Stomach (tissue), 9 donors: Measurements from ENCODE around the gene MPP4. TPM values are rescaled to one million over a fixed set of nuclear protein-coding genes. Genes with fewer than 3 reads are reported as not detected.

Experiments used
- DNase-seq, 2 donors: peaks; one replicate each; pipeline versions ENCODE4 v3.0.0 to v3.0.0-alpha.2; 2013 to 2019
- H3K27ac ChIP-seq, 5 donors: fragments of 200-600 bp in 4 of 5; sonication (generic) in 4 of 5; one replicate each; pipeline ENCODE4 v1.5.1; 2013 to 2019; ENCODE audit warnings: mild to moderate bottlenecking in 1 of 5, moderate library complexity in 1 of 5
- H3K27me3 ChIP-seq, 3 donors: fragments of 200-600 bp; sonication (generic); one replicate each; pipeline ENCODE4 v1.5.1; 2017 to 2019; ENCODE audit warnings: mixed run types in 1 of 3
- H3K36me3 ChIP-seq, 4 donors: fragments of 200-600 bp; sonication (generic); 1 replicate in 3 of 4; 2 replicates in 1 of 4; pipeline ENCODE4 v1.5.1; 2016 to 2019
- H3K4me1 ChIP-seq, 4 donors: fragments of 200-600 bp; sonication (generic); one replicate each; pipeline ENCODE4 v1.5.1; 2016 to 2019
- H3K4me3 ChIP-seq, 4 donors: fragments of 200-600 bp; sonication (generic) in 3 of 4; one replicate each; pipeline ENCODE4 v1.5.1; 2016 to 2019; ENCODE audit warnings: mild to moderate bottlenecking in 1 of 4
- H3K9me3 ChIP-seq, 4 donors: fragments of 200-600 bp; sonication (generic); one replicate each; pipeline ENCODE4 v1.5.1; 2016 to 2019
- CTCF ChIP-seq, 7 experiments: fragments of 450-650 bp in 4 of 7; fragments of 200-600 bp in 3 of 7; sonication (generic) in 3 of 7; IDR thresholded peaks; one replicate each; pipeline ENCODE4 v1.5.1; 2016 to 2019; ENCODE audit warnings: antibody characterized with exemption in 7 of 7, control low read depth in 2 of 7, mild to moderate bottlenecking in 1 of 7
- EP300 ChIP-seq: sonication (generic); formaldehyde crosslinking; IDR thresholded peaks from one replicate; pipeline ENCODE4 v1.6.1; 2017; ENCODE audit warnings: antibody characterized with exemption
- POLR2A ChIP-seq, 4 donors: fragments of 450-650 bp; IDR thresholded peaks; one replicate each; pipeline ENCODE4 v1.6.1; 2016; ENCODE audit warnings: antibody characterized with exemption in 4 of 4, control low read depth in 2 of 4, mild to moderate bottlenecking in 1 of 4, moderate library complexity in 1 of 4
- POLR2AphosphoS5 ChIP-seq, 3 donors: sonication (generic); formaldehyde crosslinking; IDR thresholded peaks; one replicate each; pipeline ENCODE4 v1.6.1; 2016; ENCODE audit warnings: antibody characterized with exemption in 3 of 3
- WGBS, 5 donors: extraction: QIAGEN DNeasy Blood & Tissue Kit in 3 of 5; methylation state at CpG; one replicate each; pipeline versions ENCODE4 v1.1.5 to v1.1.7; 2013 to 2018; 5-methylcytosine and 5-hydroxymethylcytosine counted together
- intact Hi-C: fragments of 100-400 bp; cut with DNase I; formaldehyde crosslinking; loops from one replicate; pipeline ENCODE4 v1.15.1; 2023; ENCODE audit warnings: low total_unique reads
- polyA plus RNA-seq, 3 donors: library from polyadenylated mRNA; stranded (reverse); fragments of 200-250 nt; gene quantifications; one replicate each; pipeline ENCODE4 v1.2.3, GENCODE V29; 2013
- total RNA-seq, 5 donors: library from RNA; depleted of rRNA; stranded (reverse); fragments of >200 nt; gene quantifications; one replicate each; pipeline versions ENCODE4 v1.1.0 to v1.2.3, GENCODE V29; 2014 to 2016
- donor health status: healthy with polysubstance abuse.
- donor health status: Bipolar disorder and iron deficiency.
- donor health status: healthy.

Gene MPP4
- total and polyA plus RNA-seq, 8 donors = 0.46 to 0.73 TPM; not detected in 6

GRCh38 chr2:201733544-201733943, 35.1 kb upstream of the MPP4 start:
- Histone ChIP-seq H3K36me3 (peaks cover 17 to 86% (median 75%) of the 10 kb centered on the region in 4 donors), H3K27me3 (no peaks in the 10 kb centered on the region), H3K4me3 (no peak overlapping the region), H3K4me1 (no peaks in the 10 kb centered on the region), H3K27ac (no peak overlapping the region), H3K9me3 (peaks cover 0 to 10% (median 0%) of the 10 kb centered on the region in 4 donors)
- 83 to 94% (median 91%) methylated on average over 1 of the region's 1 CpG for WGBS, 5 donors
- intact Hi-C loops = no loop called here
- DNase-seq = no peak
- no peak for TF ChIP-seq POLR2A (IDR thresholded peaks at IDR 0.05)
- TF ChIP-seq CTCF (IDR thresholded peaks at IDR 0.05) = no peak
- TF ChIP-seq EP300 = no peak
- TF ChIP-seq POLR2AphosphoS5 (IDR thresholded peaks at IDR 0.05) = no peak

- Histone ChIP-seq H3K4me1 (no peaks in the 10 kb centered on the region), H3K27me3 (no peaks in the 10 kb centered on the region), H3K9me3 (no peaks in the 10 kb centered on the region), H3K4me3 (no peak overlapping the region), H3K27ac (no peak overlapping the region), H3K36me3 (peaks cover 18 to 86% (median 80%) of the 10 kb centered on the region in 4 donors)
- intact Hi-C loops = no loop called here
- TF ChIP-seq POLR2A (IDR thresholded peaks at IDR 0.05) = no peak
- TF ChIP-seq EP300 = no peak
- no peak for TF ChIP-seq CTCF (IDR thresholded peaks at IDR 0.05)
- TF ChIP-seq POLR2AphosphoS5 (IDR thresholded peaks at IDR 0.05) = no peak
- 82 to 93% (median 92%) methylated on average over 5 of the region's 5 CpGs for WGBS, 5 donors
- DNase-seq = no peak
These were observed 32.3 kb upstream of the MPP4 start for GRCh38 chr2:201730651-201731285.

DNA sequence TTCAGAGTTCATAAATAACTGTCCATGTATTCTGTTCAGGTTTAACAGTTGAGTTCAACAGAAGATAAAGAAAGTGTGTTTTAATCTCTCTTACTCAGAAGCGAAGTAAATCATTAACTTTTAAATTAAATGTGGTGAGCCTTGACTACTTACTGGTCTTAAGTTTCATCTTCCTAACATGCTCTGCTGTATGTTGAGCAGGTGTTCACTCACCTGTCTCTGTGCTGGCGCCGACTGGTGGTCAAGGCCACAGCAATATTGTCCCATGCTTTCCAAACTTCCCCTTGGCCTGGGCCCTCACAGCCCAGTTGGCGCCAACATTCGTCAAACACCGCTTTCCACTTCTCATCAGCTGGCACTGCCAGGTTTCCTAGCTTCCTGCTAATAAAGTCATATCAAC, 17.0 kb upstream of the MPP4 start:
- intact Hi-C loops = no loop called here
- peaks cover 0 to 11% (median 0%) of the 10 kb centered on the region in 4 donors for H3K9me3 ChIP-seq
- H3K36me3 ChIP-seq = peaks cover 29 to 92% (median 87%) of the 10 kb centered on the region in 4 donors
- no peak for TF ChIP-seq POLR2A (IDR thresholded peaks at IDR 0.05)
- TF ChIP-seq POLR2AphosphoS5 (IDR thresholded peaks at IDR 0.05) = no peak
- TF ChIP-seq CTCF (IDR thresholded peaks at IDR 0.05) = no peak
- no peak for TF ChIP-seq EP300
- H3K27me3 ChIP-seq = no peaks in the 10 kb centered on the region
- H3K4me1 ChIP-seq = no peaks in the 10 kb centered on the region
- DNase-seq = peak; percentile 61 to 74
- no peak overlapping the region for H3K27ac ChIP-seq
- WGBS, 5 donors = 65 to 81% (median 79%) methylated on average over 6 of the region's 6 CpGs
- no peak overlapping the region for H3K4me3 ChIP-seq

DNA sequence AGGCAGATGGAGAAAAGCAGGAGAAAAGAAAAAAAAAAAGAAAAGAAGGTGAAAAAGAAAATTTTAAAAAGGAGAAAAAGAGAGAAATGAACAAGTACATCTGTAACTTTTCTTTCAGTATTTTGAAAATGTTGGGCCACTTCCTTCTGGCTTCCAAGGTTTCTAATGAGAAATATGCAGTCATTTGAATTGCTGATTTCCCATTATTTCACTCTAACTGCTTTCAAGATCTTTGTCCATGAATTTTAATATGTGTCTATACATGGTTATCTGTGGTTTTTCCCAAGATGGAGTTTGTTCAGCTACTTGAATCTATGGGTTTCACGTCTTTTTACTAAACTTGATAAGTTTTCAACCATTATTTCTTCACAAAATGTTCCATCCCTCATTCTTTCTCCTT, 14.3 kb upstream of the MPP4 start:
- no peak overlapping the region for H3K4me3 ChIP-seq
- H3K36me3 ChIP-seq = peaks cover 41 to 97% (median 90%) of the 10 kb centered on the region in 4 donors
- H3K9me3 ChIP-seq = no peaks in the 10 kb centered on the region
- H3K27ac ChIP-seq = no peak overlapping the region
- no peak for DNase-seq
- WGBS, 5 donors = 97 to 100% (median 100%) methylated on average over 1 of the region's 1 CpG
- no peak for TF ChIP-seq POLR2A (IDR thresholded peaks at IDR 0.05)
- no peak for TF ChIP-seq CTCF (IDR thresholded peaks at IDR 0.05)
- no peak for TF ChIP-seq EP300
- no peak for TF ChIP-seq POLR2AphosphoS5 (IDR thresholded peaks at IDR 0.05)
- no peaks in the 10 kb centered on the region for H3K4me1 ChIP-seq
- no peaks in the 10 kb centered on the region for H3K27me3 ChIP-seq
- intact Hi-C loops = no loop called here
